Stimulated activated CD8-positive, alpha-beta memory T cell treated with anti-CD3 and anti-CD28 coated beads, Interleukin-12 subunit alpha, Interleukin-12 subunit beta, amount 100 ng/mL, for 24 hours (primary cell): Measurements from ENCODE around the gene MEIS3.

Source experiments
- DNase-seq: peaks from one replicate; pipeline ENCODE4 v3.0.0-alpha.2; 2020; ENCODE audit errors: extremely low read depth

MEIS3 gene

DNA sequence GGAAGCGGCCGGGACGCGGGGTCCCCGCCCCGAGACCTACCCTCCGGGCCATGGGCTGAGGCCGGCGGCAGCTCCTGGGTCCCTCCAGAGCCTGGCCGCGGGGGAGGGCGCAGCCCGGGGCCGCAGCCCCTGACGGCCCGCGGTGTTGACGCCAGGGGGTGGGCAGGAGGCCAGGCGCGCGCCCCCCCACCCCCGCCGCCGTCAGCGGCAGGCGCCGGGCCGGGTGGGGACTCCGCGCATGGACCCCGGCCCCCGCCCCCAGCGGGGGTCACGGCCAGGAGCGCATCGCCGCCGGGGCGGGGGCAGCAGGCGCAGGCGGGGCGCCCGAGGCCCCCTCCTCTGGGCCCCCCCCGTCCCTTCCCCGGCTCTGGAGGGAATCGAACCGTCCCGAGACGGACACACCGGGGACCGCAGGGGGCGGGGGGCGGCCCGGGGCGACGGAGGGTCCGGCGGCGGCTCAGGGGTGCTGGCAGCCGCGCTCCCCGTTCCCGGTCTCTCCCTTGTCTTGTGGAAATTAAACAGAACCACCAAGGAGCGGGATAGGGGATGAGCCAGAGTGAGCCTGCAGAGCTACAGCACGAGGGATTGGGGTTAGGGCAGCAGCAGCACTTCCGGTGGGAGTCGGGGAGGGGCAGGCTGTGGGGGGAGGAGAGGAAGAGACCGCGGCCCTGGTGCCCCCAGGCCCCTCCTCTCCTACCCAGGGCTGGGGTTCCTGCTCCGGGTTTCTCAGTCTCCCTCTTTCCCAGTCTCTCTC lies at the start of gene MEIS3:
Gene MEIS3, minus strand, starts transcription at position 498 of the 754 bp plus-strand sequence. Its CDS starts 446 bp downstream, at position 52.
- no peak for DNase-seq

DNA sequence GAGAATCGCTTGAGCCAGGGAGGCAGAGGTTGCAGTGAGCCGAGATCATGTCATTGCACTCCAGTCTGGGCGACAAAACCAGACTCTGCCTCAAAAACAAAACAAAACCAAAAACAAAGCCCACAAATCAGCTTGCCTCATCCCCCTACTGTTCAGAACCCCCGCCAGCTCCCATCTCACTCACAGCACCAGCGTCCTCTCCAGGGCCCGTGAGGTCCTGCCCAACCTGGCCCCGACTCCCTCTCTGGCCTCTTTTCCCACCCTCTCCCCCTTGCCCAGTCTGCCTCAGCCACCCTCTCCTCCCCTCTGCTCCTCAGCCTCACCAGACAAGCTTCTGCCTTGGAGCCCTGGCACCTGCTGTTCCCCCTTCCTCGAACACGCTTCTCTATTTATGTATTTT lies 48.6 kb upstream of the MEIS3 start:
- DNase-seq: no peak

DNA sequence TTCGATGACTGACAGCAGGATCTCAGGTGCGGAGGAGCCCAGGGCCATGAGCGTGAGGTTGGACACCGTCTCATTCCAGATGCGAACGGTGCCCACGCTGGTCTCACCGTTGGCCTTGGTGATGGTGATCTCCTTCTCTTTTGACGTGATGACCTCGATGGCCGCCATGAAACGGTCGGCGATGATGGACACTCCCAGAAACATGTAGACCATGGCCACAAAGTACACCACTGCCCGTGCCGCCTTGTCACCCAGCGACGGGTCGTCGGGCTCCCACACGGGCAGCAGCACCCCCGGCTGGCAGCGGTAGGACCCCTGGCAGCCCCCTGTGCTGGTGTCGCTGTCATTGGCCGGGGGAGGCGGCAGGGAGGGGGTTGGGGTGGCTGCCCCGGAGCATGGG lies 46.6 kb upstream of the MEIS3 start:
- no peak for DNase-seq

DNA sequence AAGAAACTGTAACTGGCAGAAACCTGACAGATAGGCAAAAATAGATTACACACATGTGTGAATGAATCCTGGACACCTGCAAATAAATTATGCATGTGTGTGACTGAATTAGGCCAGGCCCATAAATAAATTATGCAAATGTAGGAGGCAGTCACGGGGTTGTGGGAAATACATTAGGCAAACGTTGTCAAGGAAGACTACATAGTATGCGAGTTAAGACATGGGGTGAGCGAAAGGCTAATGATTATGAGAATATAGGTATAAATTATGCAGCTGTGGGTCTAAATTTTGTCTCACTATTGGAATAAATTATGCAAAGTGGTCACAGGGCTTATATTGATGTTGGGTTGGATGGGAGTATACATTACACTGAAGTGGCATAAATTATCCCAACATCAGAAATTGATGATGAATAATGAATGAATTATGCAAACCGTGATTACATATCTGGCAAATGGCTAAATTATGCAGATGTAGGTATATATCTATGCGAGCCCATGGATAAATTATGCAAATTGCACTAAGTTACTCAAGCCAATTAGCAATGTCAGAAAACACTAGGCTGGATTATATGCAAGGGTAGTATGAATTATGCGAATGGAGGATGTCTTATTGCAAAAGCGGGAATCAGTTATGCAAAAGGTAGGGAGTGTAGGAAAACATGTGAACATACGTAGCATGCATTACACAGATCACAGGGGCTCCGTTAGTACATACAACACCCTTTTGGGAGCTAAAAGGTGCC lies 45.5 kb upstream of the MEIS3 start:
- DNase-seq: no peak

DNA sequence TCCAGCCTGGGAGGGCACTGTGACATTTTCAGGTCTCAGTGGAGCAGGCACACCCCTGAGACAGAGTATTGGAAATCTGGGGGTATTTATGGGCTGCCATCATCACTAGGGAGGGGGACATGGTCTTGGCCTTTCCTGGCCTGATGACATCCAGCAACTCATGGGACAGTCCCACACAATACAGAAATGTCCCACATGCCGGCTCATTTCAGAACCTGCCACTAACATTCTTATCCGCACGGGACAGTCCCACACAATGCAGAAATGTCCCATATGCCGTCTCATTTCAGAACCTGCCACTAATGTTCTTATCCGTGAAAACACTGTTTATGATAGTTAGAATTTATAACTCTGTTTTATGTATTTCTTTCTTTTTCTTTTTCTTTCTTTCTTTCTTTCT lies 42.5 kb upstream of the MEIS3 start:
- no peak for DNase-seq

DNA sequence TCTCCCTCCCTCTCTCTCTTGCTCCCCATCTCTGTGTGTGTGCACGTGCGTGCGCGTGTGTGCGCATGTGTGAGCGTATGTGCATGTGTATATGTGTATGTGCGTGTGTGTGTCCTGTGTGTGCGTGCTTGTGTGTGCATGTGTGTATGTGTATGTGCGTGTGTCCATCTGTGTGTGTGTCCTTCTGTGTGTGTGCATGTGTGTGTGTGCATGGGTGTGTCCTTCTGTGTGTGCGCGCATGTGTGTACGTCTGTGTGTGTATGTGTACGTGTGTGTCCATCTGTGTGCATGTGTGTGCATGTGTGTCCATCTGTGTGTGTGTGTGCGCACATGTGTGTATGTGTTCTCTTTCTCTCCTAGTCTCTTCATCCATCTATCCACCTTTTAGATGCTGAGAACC lies 40.1 kb upstream of the MEIS3 start:
- no peak for DNase-seq

DNA sequence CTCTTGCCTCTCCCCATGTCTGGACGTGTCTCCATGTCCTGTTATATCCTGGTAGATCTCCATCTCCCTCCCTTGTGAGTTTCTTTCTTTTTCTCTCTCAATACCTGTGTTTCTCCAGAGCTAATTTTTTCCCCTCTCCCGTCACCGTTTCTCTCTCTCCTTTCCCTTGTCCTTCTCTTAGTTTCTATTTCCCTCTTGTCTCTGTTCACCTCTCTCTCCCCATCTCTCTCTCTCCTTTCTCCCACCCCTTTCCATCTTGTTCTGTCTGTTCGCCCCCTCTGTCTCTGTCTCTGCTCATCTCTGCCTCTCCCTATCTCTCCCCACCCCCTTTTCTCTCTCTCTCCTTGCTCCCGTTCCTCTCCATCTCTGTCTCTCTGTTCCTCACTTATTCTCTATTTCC lies 39.3 kb upstream of the MEIS3 start:
- DNase-seq: no peak

DNA sequence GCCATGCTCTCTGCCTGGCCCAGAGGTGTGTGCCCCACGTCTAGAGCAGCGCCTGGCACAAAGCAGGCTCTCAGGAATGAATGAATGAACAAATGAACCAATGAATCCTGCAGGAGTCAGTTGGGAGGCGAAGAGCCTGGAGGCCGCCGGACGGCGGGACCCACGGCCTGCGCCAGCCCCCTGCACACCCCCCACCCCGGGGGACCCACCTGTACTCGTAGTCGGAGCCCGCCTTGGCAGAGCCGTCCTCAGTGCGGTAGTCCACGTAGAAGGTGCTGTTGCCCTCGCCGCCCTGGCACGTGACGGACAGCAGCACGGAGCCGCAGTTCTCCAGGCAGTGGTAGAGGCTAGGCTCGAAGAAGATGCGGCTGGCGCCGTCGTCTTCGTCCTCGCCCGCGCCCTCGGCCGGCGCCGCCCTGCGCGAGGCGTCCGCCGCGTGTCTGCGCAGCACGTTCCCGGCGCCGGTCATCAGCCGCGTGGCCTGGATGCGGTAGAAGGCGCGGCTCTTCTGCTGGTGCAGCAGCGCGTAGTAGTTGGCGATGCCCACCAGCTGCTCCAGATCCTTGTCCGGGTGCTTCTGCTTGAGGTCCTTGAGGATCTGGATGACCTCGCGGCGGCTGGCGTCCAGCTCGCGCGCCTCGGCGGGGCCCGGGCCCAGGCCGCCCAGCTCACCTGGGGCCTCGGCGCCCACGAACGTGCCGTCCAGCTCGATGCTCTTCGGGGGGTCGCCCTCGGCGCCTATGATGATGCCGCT lies 37.6 kb upstream of the MEIS3 start:
- no peak for DNase-seq

DNA sequence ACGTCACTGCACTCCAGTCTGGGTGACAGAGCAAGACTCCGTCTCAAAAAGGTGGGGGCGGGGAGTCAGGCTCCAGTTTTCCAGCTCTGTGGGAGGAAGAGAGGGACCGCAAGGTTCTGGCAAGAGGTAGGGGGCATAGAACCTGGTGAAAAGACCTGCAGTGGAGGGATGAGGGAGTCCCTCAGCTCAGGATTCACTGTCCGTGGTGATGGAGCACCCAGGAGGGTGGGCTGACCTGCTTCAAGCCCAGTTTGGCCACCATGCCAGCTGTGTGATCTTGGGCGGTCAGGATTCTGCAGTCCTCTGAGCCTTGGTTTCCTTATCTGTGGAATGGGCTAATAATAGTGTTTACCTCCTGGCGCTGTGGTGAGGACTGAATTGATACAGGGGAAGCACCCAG lies 31.2 kb upstream of the MEIS3 start:
- no peak for DNase-seq

DNA sequence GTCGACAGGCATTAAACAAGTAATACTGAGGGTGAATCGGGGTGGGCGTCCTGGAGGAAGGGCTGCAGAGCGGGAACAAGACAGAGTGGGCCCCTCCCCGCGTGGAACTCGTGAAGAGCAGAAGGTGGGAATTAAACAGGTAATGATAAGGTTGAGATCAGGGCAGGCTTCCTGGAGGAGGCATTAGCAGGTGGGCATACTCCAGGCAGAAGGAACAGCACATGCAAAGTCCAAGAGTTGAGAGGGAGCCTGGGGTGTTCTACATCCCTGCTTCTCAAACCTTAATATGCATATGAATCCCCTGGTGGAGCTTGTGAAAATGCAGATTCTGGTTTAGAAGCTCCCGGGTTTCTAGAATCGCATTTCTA lies 29.0 kb upstream of the MEIS3 start:
- DNase-seq: no peak

DNA sequence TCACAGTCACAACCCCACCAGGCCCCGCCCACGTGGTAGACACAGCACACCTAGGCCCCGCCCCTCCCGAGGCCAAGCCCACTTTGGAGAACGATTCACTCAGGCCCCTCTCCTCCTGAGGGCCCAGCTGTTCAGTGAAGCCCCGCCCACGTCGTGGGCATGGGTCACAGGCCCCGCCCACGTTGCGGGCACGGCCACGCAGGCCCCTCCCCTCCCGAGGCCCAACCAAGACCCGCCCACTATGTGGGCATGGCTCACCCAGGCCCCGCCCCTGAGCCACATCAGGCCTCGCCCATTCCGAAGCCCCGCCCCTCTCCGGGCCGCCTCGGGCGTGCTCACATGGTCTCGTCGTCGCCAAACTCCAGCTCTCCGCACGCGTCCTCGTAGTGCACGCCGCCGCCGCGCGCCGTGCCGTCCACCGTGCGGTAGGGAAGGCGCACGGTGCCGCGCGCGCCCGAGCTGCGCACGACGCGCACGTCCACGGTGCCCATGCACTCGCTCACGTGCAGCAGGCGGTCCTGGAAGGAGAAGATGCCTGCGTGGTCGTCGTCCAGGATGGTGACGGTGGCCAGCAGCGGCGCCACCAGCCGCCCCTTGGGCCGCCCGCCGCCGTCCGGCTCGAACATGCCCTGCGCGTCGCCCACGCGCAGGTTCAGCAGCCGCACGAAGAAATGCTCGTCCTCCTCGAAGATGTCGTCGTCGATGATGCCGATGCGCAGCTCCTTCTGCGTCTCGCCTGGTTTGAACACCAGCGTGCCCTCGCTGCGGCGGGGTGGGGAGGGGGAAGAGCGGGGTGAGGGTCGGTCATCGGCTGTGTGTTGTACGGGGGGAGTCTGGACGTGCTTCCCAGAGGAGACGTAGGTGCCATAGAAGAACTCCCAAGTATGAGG lies 28.4 kb upstream of the MEIS3 start:
- DNase-seq: no peak

DNA sequence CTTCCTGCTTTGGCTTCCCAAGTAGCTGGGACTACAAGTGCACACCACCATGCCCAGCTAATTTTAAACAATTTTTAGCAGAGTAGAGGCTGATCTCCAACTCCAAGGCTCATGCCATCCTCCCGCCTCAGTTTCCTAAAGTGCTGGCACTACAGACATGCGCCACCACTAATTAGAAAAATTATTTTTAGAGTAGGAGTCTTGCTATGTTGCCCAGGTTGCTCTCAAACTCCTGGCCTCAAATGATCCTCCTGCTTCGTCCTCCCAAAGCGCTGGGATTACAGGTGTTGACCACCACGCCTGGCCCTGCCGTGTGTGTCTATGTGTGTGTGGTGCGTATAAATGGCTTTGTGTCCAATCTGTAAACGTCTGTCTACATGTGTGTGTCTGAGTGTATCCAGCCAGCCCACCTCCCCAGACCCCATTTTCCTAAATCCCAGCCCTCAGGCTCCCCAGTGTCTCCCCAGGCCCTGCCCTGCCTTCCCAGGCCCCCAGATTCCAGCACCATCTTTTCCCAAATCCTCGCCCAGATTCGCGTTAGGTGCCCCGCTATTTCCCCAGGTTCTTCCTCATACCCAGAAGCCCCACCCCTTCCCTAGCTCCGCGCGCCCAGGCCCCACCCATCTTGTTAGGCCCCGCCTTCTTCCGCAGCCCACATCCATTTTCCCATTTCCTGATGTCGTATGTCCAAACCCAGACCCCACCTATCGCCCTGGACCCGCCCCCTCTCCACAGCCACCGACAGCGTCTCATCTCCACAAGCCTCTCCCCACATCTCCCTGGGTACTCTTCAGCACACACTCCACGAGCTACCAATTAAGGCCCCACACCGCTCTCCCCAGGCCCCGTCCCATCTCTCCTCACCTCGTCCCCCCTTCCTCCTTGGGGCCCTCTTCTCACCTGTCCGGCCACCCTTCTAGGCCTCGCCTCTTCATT lies 27.5 kb upstream of the MEIS3 start:
- DNase-seq: no peak

DNA sequence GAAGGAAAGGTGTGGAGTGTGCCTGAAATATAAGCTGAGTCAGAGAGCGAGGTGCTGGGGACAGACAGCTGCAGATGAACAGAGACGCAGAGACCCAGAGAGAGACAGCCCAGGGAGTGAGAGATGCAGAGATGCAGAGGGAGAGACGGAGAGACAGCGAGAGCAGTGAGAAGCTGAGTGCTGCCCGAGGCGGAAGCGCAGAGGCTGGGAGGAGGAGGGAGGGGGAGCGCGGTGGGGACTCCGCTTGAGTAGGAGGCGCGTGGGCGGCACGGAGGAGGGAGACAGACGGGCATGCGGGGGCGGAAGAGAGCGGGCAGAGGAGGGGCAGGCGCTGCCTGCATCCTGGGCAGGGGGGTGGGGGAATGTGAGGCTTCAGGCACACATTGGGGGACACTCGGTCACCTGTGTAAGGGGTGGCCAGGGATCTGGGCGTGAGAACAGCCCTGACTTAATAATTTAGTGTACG lies 26.6 kb upstream of the MEIS3 start:
- DNase-seq: peak; percentile 22

DNA sequence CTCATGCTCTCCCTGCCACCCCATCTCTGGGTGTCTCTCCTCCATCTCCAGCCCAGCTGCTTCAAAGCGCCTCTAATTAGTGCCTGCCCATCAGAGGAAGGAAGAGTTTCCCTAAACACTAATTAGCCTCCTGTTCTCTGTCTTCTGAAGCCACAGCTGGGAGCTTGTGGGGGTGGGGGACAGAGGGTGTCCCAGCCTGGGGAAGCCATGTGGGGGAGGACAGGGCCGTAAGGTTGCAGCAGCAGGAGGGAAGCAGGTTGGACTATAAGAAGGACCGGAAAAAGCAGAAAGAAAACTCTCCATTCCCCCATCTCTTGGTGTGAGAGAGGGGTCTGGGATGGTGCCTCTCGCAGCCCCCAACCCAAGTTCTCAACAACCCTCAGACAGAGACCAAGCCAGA lies 26.2 kb upstream of the MEIS3 start:
- no peak for DNase-seq

DNA sequence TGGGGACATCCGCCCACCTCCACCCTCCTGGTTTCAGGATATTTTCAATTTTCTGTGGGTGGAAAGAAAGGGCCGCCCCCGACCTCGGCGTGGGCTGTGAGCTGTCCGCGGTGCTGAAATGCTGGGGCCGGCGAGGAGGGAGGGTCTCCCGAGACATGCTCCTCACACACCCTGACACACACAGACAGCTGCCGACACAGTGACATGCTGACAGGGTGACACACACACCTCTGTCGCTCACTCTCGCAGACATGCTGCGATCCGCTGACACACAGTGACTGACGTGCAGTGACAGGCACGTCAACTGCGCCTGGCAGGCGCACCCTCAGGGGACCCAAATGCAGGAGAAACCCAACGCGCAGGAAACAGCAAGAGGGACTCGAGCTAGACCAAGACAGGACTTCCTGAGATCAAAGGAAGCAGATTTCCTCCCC lies 25.1 kb upstream of the MEIS3 start:
- no peak for DNase-seq

DNA sequence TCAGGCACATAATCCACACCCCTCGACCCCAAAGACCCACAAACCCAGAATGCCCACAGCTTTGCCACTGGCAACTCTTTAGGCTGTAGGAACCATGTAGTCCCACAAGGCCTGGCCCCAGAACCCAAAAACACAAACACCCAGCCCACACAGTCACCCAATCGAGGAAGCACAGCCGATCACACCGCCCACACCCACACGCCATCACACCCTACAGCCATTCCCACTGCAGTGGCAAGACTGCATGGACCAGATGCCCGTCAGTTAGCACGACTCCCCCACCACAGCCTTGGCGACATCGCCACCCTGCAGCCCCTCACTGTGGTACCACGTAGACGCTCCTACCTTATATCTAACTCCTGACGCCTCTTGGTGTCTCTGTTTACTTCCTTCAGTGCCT lies 24.0 kb upstream of the MEIS3 start:
- DNase-seq: no peak

DNA sequence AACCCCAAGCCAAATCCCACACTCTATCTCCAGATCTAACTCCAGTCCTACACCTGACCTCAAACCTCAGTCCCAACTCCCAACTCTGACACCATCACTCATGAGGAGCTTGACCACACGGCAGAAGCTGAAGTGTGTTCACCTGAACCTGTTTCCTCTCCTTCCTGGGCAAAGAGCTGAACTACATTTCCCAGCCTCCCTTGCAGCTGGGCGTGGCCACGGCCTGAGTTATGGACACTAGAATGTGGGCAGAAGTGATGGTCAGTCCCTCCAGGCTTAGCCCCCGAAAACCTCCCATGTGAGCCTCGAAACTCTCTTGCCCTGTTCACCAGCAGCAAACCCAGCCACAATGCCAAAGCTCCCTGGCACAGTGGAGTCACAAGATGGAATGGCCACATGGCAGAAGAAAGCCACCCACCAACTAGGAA lies 19.5 kb upstream of the MEIS3 start:
- DNase-seq: no peak

DNA sequence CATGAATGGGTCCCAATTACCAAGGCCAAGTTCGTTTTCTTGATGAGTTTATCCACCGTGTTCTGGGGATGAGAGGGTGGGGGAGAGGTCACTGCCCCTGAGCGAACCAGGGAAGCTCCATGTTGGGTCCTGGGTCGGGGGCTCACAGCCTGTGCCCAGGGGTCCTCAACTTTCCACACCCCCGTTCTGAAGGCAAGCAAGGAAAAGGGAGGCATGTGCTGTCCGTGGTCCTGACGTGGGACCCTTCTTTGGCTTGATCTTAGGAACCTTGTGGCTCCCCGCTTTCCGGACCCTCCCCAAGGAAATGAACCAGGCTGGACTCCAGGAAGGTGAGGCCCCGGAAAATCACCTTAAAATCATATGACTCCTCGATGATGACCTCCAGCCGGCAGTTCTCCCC lies 18.2 kb upstream of the MEIS3 start:
- DNase-seq: no peak

DNA sequence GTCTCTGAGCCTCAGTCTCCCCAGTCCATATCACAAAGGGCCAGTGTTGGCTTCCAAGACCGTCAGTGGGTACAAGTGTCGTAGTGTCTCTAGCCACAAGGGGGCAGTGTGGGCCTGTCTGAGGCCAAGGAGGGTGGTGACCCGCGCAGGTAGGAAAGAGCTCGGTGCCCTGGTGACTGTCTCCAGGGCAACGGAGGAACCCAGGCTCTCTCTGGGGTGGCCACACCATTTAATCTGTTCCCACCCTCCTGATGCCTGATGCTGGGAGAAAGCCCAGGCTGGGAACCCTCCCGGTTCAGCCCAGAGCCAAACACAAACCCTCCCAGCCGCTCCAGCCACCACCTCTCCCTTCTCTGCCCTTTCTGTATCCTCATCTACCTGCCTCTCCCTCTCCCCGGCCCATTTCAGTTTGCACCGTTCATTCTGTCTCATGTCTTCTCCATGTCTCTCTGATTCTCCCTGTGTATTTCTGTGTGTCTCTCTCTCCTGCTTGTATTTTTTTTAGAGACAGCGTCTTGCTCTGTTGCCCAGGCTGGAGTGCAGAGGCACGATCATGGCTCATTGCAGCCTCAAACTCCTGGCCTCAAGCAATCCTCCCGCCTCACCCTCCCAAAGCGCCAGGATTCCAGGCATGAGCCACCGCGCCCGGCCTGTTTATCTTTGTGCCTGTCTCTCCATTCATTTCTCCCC lies 17.5 kb upstream of the MEIS3 start:
- peak; percentile 67 for DNase-seq

DNA sequence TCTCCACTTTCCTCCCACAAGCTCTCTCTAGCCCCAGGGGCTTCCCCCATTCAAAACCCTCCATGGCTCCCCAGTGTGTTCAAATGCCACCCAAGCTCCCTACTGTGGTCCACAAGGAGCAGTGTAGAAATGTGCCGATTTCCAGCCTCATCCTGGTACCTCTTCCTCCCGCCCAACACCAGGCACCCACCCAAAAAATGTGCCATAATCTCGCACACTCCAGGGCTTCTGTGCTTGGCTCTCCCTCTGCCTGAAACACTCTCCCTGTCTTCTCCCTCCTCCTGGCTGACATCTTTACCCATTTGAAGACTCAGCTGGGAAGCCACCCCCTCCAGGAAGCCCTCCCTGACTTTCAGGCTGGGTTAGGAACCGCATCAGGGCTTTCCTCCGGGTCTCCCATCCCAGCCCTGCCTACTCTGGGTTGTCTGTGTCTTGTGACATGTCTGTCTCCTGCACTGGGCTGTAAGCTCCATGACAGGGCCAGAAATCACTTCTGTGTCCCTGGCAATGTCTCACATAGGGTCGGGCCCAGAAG lies 16.6 kb upstream of the MEIS3 start:
- no peak for DNase-seq
